ENCODE data around the gene CDCA4. TPM values are rescaled to one million over a fixed set of nuclear protein-coding genes. Genes with fewer than 3 reads are reported as not detected.

The CDCA4 gene
- total and polyA plus RNA-seq, 2 donors (not counting 3 experiments of a cell fraction or from before 2014, with no cell fraction given), result 29.9 to 44.5 TPM

DNA sequence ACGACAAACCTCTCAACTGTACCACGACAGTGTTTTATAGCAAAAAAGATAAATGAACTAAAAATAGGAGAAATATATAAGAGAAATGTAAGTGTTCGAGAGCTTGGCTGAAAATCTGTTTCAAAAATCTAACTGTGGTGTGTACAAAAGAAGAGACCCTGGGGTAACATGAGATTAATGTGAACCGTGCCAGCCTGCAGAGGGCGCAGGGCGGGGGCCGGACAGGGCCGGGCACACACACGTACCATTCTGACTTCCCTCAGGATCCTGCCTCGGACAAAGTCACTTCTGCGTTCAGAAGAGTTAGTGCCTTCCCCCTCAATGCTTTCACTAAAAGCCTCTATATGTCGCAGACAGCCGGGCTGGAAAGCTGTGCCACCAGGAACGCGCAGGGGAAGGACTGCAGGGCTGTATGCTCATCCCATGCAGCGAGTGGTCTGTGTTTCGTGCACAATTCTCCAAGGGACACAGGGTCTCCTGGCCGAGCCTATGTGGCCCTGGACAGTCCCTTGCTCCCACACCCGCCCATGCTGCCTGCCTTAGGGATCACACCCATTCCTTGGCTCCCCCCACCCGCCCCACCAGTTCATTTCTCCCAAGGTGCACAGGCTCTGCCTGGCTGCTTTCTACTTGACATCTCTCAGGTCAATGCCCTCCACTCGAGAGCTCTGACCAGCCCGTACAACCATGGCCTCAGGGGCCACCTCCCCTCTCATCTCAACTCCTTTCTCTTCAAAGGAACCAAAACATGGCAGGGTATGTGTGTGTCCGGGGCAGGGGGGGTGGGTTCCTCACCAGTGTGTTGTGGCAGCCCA lies 8.5 kb downstream of the CDCA4 start:
- Histone ChIP-seq H2AFZ (ENCODE audit: low read depth, low read length) (no peak overlapping the region), H3K4me2 (ENCODE audit: insufficient read depth, low read length) (no peak overlapping the region), H3K9me3 (replicated peaks; ENCODE audit: control insufficient read depth, insufficient read depth, low read length) (no peaks in the 10 kb centered on the region), H4K20me1 (replicated peaks; ENCODE audit: control insufficient read depth, extremely low read depth, insufficient read depth, low read length) (no peaks in the 10 kb centered on the region), H3K79me2 (ENCODE audit: control insufficient read depth, insufficient read depth, low read length) (peaks cover 82% of the 10 kb centered on the region), H3K9me1 (replicated peaks; ENCODE audit: control insufficient read depth, extremely low read depth, insufficient read depth, low read length) (no peaks in the 10 kb centered on the region), H3K36me3 (ENCODE audit: control insufficient read depth in 2 of 2, extremely low read depth in 1 of 2, insufficient read depth in 2 of 2, low read length in 2 of 2) (peaks cover 9 to 15% of the 10 kb centered on the region in 2 experiments), H3K4me1 (ENCODE audit: control insufficient read depth, extremely low read depth, insufficient read depth, low read length) (peaks cover 25% of the 10 kb centered on the region), H3K4me3 (replicated peaks in 1 of 3; ENCODE audit: insufficient read depth in 1 of 3, low read depth in 1 of 3, low read length in 3 of 3) (no peak overlapping the region), H3K27ac (ENCODE audit: insufficient read depth, low read depth, low read length) (no peak overlapping the region), H3K27me3 (ENCODE audit: control insufficient read depth in 2 of 2, insufficient read depth in 2 of 2, low read length in 2 of 2) (no peaks in the 10 kb centered on the region), H3K9ac (replicated peaks; ENCODE audit: extremely low read depth, insufficient read depth, low read length) (no peak overlapping the region)
- TF ChIP-seq FOS (IDR thresholded peaks at IDR 0.05; ENCODE audit: borderline replicate concordance, insufficient read depth, low read length), result no peak
- TF ChIP-seq, protein P1, sequence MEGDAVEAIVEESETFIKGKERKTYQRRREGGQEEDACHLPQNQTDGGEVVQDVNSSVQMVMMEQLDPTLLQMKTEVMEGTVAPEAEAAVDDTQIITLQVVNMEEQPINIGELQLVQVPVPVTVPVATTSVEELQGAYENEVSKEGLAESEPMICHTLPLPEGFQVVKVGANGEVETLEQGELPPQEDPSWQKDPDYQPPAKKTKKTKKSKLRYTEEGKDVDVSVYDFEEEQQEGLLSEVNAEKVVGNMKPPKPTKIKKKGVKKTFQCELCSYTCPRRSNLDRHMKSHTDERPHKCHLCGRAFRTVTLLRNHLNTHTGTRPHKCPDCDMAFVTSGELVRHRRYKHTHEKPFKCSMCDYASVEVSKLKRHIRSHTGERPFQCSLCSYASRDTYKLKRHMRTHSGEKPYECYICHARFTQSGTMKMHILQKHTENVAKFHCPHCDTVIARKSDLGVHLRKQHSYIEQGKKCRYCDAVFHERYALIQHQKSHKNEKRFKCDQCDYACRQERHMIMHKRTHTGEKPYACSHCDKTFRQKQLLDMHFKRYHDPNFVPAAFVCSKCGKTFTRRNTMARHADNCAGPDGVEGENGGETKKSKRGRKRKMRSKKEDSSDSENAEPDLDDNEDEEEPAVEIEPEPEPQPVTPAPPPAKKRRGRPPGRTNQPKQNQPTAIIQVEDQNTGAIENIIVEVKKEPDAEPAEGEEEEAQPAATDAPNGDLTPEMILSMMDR (IDR thresholded peaks at IDR 0.05; ENCODE audit: extremely low read depth in 1 of 2, insufficient read depth in 1 of 2, low read depth in 1 of 2, low read length in 2 of 2), result peak; percentile 17 to 34
- no peak for TF ChIP-seq GATA2 (IDR thresholded peaks at IDR 0.05; ENCODE audit: insufficient read depth, insufficient read length, low read depth, low read length)
- TF ChIP-seq, protein P2, sequence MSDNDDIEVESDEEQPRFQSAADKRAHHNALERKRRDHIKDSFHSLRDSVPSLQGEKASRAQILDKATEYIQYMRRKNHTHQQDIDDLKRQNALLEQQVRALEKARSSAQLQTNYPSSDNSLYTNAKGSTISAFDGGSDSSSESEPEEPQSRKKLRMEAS (IDR thresholded peaks at IDR 0.05; ENCODE audit: insufficient read depth, insufficient read length), result no peak
- TF ChIP-seq POLR2A (IDR thresholded peaks at IDR 0.05; ENCODE audit: low read depth, low read length), result no peak
- TF ChIP-seq EZH2 (IDR thresholded peaks at IDR 0.05; ENCODE audit: borderline replicate concordance, low read depth, low read length, severe bottlenecking), result no peak
- dilution Hi-C loops (cut with MboI; ENCODE audit: extremely low pct_ligation_motif_present, low sequenced_read_pairs), result no loop called here
- intact Hi-C loops (cut with micrococcal nuclease), result no loop called here
- ChIA-PET CTCF (interaction anchor here (0.8 to 2.1 kb wide), 3 partner anchors 8 to 34 kb away, joined by 3 to 15 read pairs (median 5); no protein-coding TSS in a partner anchor), POLR2A (no interaction called here)
- no TSS peak for BruUV-seq (replicated peaks)
- DNase-seq (ENCODE audit: low read depth, low spot score) (no peak), FAIRE-seq (no peak)
